ENCODE measurements around the gene FRYL. TPM values are rescaled to one million over a fixed set of nuclear protein-coding genes. Genes with fewer than 3 reads are reported as not detected.

The FRYL gene
- total RNA-seq, 4 donors from 2014 or later = 14.5 to 43.7 (median 20.1) TPM

- peaks cover 7% of the 10 kb centered on the region in 2 donors for H3K4me1 ChIP-seq
- H3K27ac ChIP-seq = no peak overlapping the region
- no peak for ATAC-seq
- no peaks in the 10 kb centered on the region for H3K36me3 ChIP-seq
- intact Hi-C loops (cut with DNase I; ENCODE audit: low total_unique reads) = no loop called here
- H3K4me3 ChIP-seq = no peak overlapping the region
- no peak for DNase-seq
- no peaks in the 10 kb centered on the region for H3K9me3 ChIP-seq
- in situ Hi-C loops (cut with MboI; ENCODE audit: low sequenced_read_pairs in 4 of 4) = no loop called here
- no peak for TF ChIP-seq CTCF (IDR thresholded peaks at IDR 0.05 in 4 of 5, conservative IDR thresholded peaks at IDR 0.05 in 1 of 5)
- TF ChIP-seq POLR2A (IDR thresholded peaks at IDR 0.05) = no peak
- no peaks in the 10 kb centered on the region for H3K27me3 ChIP-seq
Observed at GRCh38 chr4:48673537-48673936, 106.5 kb downstream of the FRYL start.

DNA sequence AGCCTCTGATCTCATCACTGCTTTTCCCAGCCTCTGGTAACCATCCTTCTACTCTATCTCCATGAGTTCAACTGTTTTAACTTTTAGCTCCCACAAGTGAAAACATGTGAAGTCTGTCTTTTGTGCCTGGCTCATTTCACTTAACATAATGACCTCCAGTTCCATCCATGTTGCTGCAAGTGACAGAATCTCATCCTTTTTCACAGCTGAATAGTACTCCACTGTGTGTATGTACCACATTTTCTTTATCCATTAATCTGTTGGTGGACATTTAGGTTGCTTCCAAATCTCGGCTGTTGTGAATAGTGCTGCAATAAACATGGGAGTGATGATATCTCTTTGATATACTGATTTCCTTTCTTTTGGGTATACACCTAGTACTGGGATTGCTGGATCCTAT lies 109.5 kb downstream of the FRYL start:
- no peak overlapping the region for H3K4me3 ChIP-seq
- in situ Hi-C loops (cut with MboI; ENCODE audit: low sequenced_read_pairs in 4 of 4) (no loop called here), intact Hi-C loops (cut with DNase I; ENCODE audit: low total_unique reads) (no loop called here)
- peaks cover 21 to 24% of the 10 kb centered on the region in 2 donors for H3K4me1 ChIP-seq
- H3K27me3 ChIP-seq = no peaks in the 10 kb centered on the region
- TF ChIP-seq POLR2A (IDR thresholded peaks at IDR 0.05) (no peak), CTCF (IDR thresholded peaks at IDR 0.05 in 4 of 5, conservative IDR thresholded peaks at IDR 0.05 in 1 of 5) (no peak)
- H3K36me3 ChIP-seq = no peaks in the 10 kb centered on the region
- H3K27ac ChIP-seq = no peak overlapping the region
- ATAC-seq = no peak
- DNase-seq = no peak
- H3K9me3 ChIP-seq = no peaks in the 10 kb centered on the region

GRCh38 chr4:48669086-48669485 lies 111.0 kb downstream of the FRYL start:
- ATAC-seq (no peak), DNase-seq (no peak)
- Histone ChIP-seq H3K27ac (peak overlapping the region in 2 of 4 donors; percentile 73 to 77), H3K36me3 (no peaks in the 10 kb centered on the region), H3K4me3 (no peak overlapping the region), H3K27me3 (no peaks in the 10 kb centered on the region), H3K9me3 (no peaks in the 10 kb centered on the region), H3K4me1 (peaks cover 36 to 39% of the 10 kb centered on the region in 2 donors)
- intact Hi-C loops (cut with DNase I; ENCODE audit: low total_unique reads) (loop anchor here (5.0 kb wide), 1 partner anchor 108 kb away; no protein-coding TSS in a partner anchor), in situ Hi-C loops (cut with MboI; ENCODE audit: low sequenced_read_pairs in 4 of 4) (no loop called here)
- TF ChIP-seq CTCF (IDR thresholded peaks at IDR 0.05 in 4 of 5, conservative IDR thresholded peaks at IDR 0.05 in 1 of 5) (no peak), POLR2A (IDR thresholded peaks at IDR 0.05) (no peak)

DNA sequence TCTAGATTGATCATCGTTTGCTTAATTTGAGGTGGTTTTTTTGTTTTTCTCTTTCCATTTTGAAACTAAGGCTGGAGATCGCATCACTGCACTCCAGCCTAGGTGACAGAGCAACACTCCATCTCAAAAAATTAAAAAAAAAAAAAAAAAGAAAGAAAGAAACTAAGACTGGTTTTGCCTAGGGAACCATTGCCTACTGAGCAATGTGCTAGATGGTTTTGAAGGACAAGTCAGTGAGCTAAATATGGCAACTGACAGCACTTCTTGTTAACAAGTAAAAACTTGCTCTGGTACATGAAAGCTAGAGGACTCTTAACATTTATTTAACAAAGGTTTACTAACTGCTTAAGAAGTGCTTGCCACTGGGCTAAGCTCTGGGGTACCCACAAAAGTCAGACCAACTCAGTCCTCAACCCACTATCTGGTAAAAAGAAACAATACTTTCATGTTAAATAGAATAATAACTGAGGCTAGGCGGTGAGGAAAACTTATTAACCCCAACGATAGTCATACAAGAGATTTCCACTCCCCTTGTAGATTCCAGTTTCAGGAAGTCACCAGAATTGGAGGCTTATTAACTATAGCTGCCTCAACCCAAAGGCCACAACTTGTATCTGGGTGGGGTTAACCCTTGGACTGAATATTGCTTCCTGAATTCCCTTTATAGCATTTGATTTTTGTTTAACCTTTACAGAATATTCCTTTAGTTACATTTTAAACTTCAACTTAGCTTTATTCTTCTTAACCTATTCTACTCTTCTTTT lies 111.6 kb downstream of the FRYL start:
- H3K27me3 ChIP-seq = no peaks in the 10 kb centered on the region
- H3K4me3 ChIP-seq = no peak overlapping the region
- peak; percentile 81 to 97 for ATAC-seq
- peaks cover 37 to 42% of the 10 kb centered on the region in 2 donors for H3K4me1 ChIP-seq
- no peak for DNase-seq
- no peak for TF ChIP-seq POLR2A (IDR thresholded peaks at IDR 0.05)
- no peak for TF ChIP-seq CTCF (IDR thresholded peaks at IDR 0.05 in 4 of 5, conservative IDR thresholded peaks at IDR 0.05 in 1 of 5)
- H3K27ac ChIP-seq = peak overlapping the region; percentile 53 to 77 (median 68)
- no peaks in the 10 kb centered on the region for H3K9me3 ChIP-seq
- intact Hi-C loops (cut with DNase I; ENCODE audit: low total_unique reads) (loop anchor here (5.0 kb wide), 1 partner anchor 109 kb away; no protein-coding TSS in a partner anchor), in situ Hi-C loops (cut with MboI; ENCODE audit: low sequenced_read_pairs in 4 of 4) (no loop called here)
- no peaks in the 10 kb centered on the region for H3K36me3 ChIP-seq
